ENCODE results near the gene CLK3. TPM values are rescaled to one million over a fixed set of nuclear protein-coding genes. Genes with fewer than 3 reads are reported as not detected.

Gene CLK3
- total and polyA plus RNA-seq, 2 of the 8 experiments (the other 6 are each of a cell fraction or from before 2014, with no cell fraction given): 43.5 to 67.3 TPM

DNA sequence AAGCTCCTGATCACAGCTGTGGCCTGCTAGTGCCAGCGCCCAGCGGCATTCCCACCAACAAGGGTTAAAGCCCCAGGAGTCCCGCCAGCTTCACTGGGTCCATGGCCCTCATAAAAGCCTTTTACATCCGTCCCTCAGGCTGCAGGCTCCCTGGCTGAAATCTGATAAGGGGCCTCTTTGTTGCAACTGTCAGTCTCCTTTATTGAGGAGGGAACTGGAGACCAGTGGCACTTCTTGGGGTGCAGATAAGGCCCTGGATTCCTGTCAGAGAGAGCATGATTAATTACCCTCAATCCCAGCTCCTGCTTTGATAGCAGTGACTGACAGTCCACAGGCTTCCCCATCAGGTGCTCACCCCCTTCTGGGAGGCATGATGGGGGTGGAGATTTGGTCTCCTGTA lies 30.9 kb upstream of the CLK3 start:
- FAIRE-seq: no peak
- H2AFZ ChIP-seq (ENCODE audit: low read length): no peak overlapping the region
- no peak overlapping the region for H3K9ac ChIP-seq (replicated peaks in 1 of 4; ENCODE audit: extremely low read depth in 1 of 4, low read depth in 3 of 4, low read length in 3 of 4)
- peaks cover 0 to 6% (median 5%) of the 10 kb centered on the region in 4 experiments; a peak in 3 of 7 replicates for H3K4me1 ChIP-seq (replicated peaks in 1 of 4; ENCODE audit: control insufficient read depth in 3 of 4, insufficient read depth in 4 of 4, low read length in 3 of 4)
- no peak overlapping the region for H3K18ac ChIP-seq (ENCODE audit: extremely low read depth, low read length)
- H3K23ac ChIP-seq (ENCODE audit: insufficient read length): no peak overlapping the region
- H3K23me2 ChIP-seq (ENCODE audit: low read depth, low read length): no peaks in the 10 kb centered on the region
- H3K9me3 ChIP-seq (ENCODE audit: insufficient read depth in 2 of 2, low read depth in 1 of 2, low read length in 1 of 2): no peaks in the 10 kb centered on the region
- H3K56ac ChIP-seq (replicated peaks; ENCODE audit: insufficient read length, low read depth, low read length): no peak overlapping the region
- no peak overlapping the region for H3K27ac ChIP-seq (ENCODE audit: low read depth, low read length)
- ChIA-PET CTCF (ENCODE audit: partially characterized antibody) (interaction anchor here (1.2 to 1.8 kb wide), 2 partner anchors 10 to 18 kb away, joined by 3 to 5 read pairs; no protein-coding TSS in a partner anchor), POLR2A (ENCODE audit: partially characterized antibody) (interaction anchor here (0.7 to 2.6 kb wide), 3 partner anchors 13 to 37 kb away, joined by 3 to 12 read pairs (median 4); no protein-coding TSS in a partner anchor)
- no peak overlapping the region for H4K5ac ChIP-seq (ENCODE audit: insufficient read length, low read depth, low read length)
- H2BK15ac ChIP-seq (ENCODE audit: low read length): no peak overlapping the region
- no peak overlapping the region for H3K4me2 ChIP-seq (ENCODE audit: insufficient read depth in 1 of 2, low read depth in 2 of 2, low read length in 2 of 2)
- H3K27me3 ChIP-seq (replicated peaks in 1 of 4; ENCODE audit: control insufficient read depth in 3 of 4, extremely low read depth in 1 of 4, insufficient read depth in 3 of 4, low read length in 3 of 4): no peaks in the 10 kb centered on the region
- H4K91ac ChIP-seq (replicated peaks; ENCODE audit: insufficient read length, low read length): no peak overlapping the region
- H2AK5ac ChIP-seq (ENCODE audit: low read depth, low read length): no peak overlapping the region
- 0 out of 2 replicates have a peak, but pooled peaks cover 10% of the 10 kb centered on the region for H3K79me1 ChIP-seq (ENCODE audit: low read depth, low read length)
- no peak overlapping the region for H2BK120ac ChIP-seq (replicated peaks; ENCODE audit: low read depth, low read length)
- 81% methylated on average over 4 of the region's 4 CpGs; no CpG with 5 or more reads in 1 of the 2 experiments for WGBS, 2 experiments (ENCODE audit: extremely low coverage in 1 of 2, insufficient coverage in 1 of 2, insufficient read length in 1 of 2, insufficient replicate concordance in 2 of 2, low coverage in 1 of 2, low lambda C conversion rate in 2 of 2, missing lambda C conversion rate in 1 of 2)
- H2BK5ac ChIP-seq (ENCODE audit: low read depth, low read length): no peak overlapping the region
- peaks cover 8 to 20% of the 10 kb centered on the region in 2 experiments for H4K20me1 ChIP-seq (replicated peaks in 1 of 2; ENCODE audit: control insufficient read depth in 1 of 2, insufficient read depth in 2 of 2, low read length in 2 of 2)
- H3K36me3 ChIP-seq (ENCODE audit: control insufficient read depth in 2 of 4, insufficient read depth in 4 of 4, low read length in 3 of 4): peaks cover 12 to 39% (median 22%) of the 10 kb centered on the region in 4 experiments
- H2BK12ac ChIP-seq (ENCODE audit: low read depth, low read length): no peak overlapping the region
- no peak overlapping the region for H4K8ac ChIP-seq (ENCODE audit: extremely low read depth, insufficient read depth, low read length)
- no peak overlapping the region for H3K4me3 ChIP-seq (ENCODE audit: extremely low read depth in 1 of 4, insufficient read depth in 2 of 4, low read depth in 3 of 4, low read length in 4 of 4)
- no peak overlapping the region for H3K14ac ChIP-seq (ENCODE audit: insufficient read length)
- peaks cover 0 to 10% of the 10 kb centered on the region in 2 experiments; a peak in 1 of 4 replicates for H3K79me2 ChIP-seq (ENCODE audit: control insufficient read depth in 1 of 2, insufficient read depth in 2 of 2, low read length in 2 of 2)
- H3K4ac ChIP-seq (replicated peaks; ENCODE audit: insufficient read length, low read depth, low read length): no peak overlapping the region
- DNase-seq (ENCODE audit: low read depth in 1 of 2, low spot score in 2 of 2): no peak
- no peak overlapping the region for H2BK20ac ChIP-seq (ENCODE audit: low read length)
- no peak for TF ChIP-seq SIX5 (IDR thresholded peaks at IDR 0.05; ENCODE audit: low read depth, low read length)
- TF ChIP-seq, protein P1, sequence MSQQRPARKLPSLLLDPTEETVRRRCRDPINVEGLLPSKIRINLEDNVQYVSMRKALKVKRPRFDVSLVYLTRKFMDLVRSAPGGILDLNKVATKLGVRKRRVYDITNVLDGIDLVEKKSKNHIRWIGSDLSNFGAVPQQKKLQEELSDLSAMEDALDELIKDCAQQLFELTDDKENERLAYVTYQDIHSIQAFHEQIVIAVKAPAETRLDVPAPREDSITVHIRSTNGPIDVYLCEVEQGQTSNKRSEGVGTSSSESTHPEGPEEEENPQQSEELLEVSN (IDR thresholded peaks at IDR 0.05): no peak
- no peak for TF ChIP-seq KDM5A (IDR thresholded peaks at IDR 0.05; ENCODE audit: low read length)
- no peak for TF ChIP-seq CHD2 (IDR thresholded peaks at IDR 0.05; ENCODE audit: low read length)
- TF ChIP-seq TCF12 (IDR thresholded peaks at IDR 0.05; ENCODE audit: low read depth, low read length): no peak
- no peak for TF ChIP-seq BRCA1 (IDR thresholded peaks at IDR 0.05; ENCODE audit: low read depth, low read length)
- no peak for TF ChIP-seq CEBPB (IDR thresholded peaks at IDR 0.05; ENCODE audit: low read depth, low read length)
- no peak for TF ChIP-seq MAFK (IDR thresholded peaks at IDR 0.05; ENCODE audit: low read depth, low read length)
- TF ChIP-seq SP1 (IDR thresholded peaks at IDR 0.05; ENCODE audit: low read depth, low read length): no peak
- TF ChIP-seq KDM4A (IDR thresholded peaks at IDR 0.05; ENCODE audit: low read depth, low read length, severe bottlenecking): no peak
- no peak for TF ChIP-seq SUZ12 (IDR thresholded peaks at IDR 0.05; ENCODE audit: low read length)
- no peak for TF ChIP-seq GABPA (IDR thresholded peaks at IDR 0.05; ENCODE audit: borderline replicate concordance, insufficient read depth, low read length)
- TF ChIP-seq SIRT6 (IDR thresholded peaks at IDR 0.05; ENCODE audit: low read length): no peak
- no peak for TF ChIP-seq POLR2A (IDR thresholded peaks at IDR 0.05; ENCODE audit: control extremely low read depth in 1 of 2, low read depth in 2 of 2, low read length in 2 of 2)
- no peak for TF ChIP-seq POU5F1 (IDR thresholded peaks at IDR 0.05; ENCODE audit: low read depth, low read length)
- no peak for TF ChIP-seq KDM1A (IDR thresholded peaks at IDR 0.05; ENCODE audit: borderline replicate concordance, low read length)

All from H1 (cell line).